KBM-7 (cell line): Measurements from ENCODE around the gene SPTLC2.
"Not testable (repeated sequence)": the region's sequence is repeated elsewhere in the genome, so short reads cannot be mapped to it uniquely, and the experiment has no call there.

ENCODE experiments used
- DNase-seq: peaks from one replicate; pipeline ENCODE4 v3.0.0-alpha.2; 2015
- in situ Hi-C: fragments of 300-500 bp; cut with MboI; formaldehyde crosslinking; loops from 2 replicates; pipeline ENCODE4 v1.14.3; 2020; ENCODE audit warnings: low sequenced_read_pairs, low pct_unique_long_range_greater_than_20kb, mixed read lengths

The SPTLC2 gene

GRCh38 chr14:77528701-77529100 is 87.7 kb downstream of the SPTLC2 start:
- DNase-seq, in situ Hi-C loops: not testable (repeated sequence)

DNA sequence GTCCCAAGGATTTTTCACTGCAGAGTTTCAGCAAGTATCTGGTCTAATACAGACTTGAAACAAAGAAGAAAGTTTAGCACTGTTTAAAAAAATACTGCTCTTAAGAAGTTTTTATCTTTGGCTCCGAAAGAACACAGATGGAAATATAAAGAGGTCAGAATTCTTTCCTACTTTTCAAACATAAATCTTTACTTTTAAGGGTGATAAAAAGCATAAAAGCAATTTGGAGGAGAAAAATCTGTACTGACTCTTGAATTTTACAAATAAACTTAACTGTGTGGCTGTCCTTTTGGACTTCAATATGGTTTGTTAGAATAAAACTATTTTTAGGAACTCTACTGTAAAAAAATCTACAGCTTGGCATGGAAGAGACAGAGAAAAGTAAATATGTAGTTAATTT is 90.2 kb downstream of the SPTLC2 start:
- no peak for DNase-seq
- in situ Hi-C loops = no loop called here

DNA sequence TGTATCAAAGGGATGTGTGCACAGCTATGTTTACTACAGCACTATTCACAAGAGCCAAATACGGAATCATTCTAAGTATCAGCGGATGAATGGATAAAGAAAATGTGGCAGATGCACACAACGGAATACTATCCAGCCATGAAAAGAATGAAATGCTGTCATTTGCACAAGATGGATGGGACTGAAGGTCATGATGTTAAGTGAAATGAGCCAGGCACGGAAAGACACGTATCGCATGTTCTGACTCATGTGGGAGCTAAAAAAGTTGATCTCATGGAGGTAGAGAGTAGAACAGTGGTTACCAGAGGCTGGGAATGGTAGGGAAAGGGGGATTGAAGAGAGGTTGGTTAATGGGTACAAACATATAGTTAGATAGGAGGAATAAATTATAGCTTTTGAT is 91.9 kb downstream of the SPTLC2 start:
- in situ Hi-C loops = no loop called here
- DNase-seq = no peak

GRCh38 chr14:77523109-77523508 is 93.3 kb downstream of the SPTLC2 start:
- DNase-seq = no peak
- in situ Hi-C loops = no loop called here

GRCh38 chr14:77520555-77520954 is 95.9 kb downstream of the SPTLC2 start:
- no peak for DNase-seq
- in situ Hi-C loops = no loop called here

GRCh38 chr14:77516126-77516525 is 100.3 kb downstream of the SPTLC2 start:
- in situ Hi-C loops = no loop called here
- no peak for DNase-seq

DNA sequence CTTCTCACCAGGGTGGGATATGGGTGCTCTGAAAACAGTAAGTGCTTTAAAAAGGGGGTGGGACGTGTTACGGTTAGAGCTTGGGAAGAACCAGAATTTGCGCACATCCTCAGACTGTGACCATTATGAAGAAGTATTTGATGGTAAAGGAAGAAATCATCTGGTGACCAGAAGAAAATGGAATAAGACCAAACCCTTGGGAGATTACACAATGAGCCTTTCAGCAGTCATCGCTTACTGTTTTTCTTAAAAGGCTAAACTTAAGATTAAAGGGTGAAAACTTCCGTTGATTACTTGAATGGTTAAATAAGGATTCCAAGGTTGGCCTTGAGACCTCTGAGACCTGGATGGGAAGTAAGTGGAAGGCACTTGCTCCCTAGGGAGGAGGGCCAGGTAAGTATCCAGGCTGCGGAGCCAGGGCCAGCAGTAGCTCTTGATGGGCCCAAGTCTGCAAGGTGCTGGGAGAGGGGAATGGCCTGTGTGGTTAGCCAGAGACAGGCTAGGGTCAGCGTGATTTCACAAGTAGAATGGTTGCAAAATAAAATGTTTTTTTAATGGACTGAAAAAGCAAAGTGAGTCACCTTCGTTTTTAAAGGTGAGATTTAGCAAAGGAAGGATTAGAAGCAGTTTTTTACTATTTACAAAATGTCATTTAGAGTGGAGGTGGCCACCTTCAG is 104.8 kb downstream of the SPTLC2 start:
- no peak for DNase-seq
- in situ Hi-C loops = no loop called here

- in situ Hi-C loops = no loop called here
- DNase-seq = no peak
These were observed 107.1 kb downstream of the SPTLC2 start for GRCh38 chr14:77509366-77509765.

- in situ Hi-C loops = no loop called here
These were observed 107.6 kb downstream of the SPTLC2 start for GRCh38 chr14:77508876-77509275.

GRCh38 chr14:77508249-77508648 is 108.2 kb downstream of the SPTLC2 start:
- in situ Hi-C loops = no loop called here
- DNase-seq = no peak

More at GRCh38 chr14:77508876-77509275, 107.6 kb downstream of the SPTLC2 start:
- no peak for DNase-seq

DNA sequence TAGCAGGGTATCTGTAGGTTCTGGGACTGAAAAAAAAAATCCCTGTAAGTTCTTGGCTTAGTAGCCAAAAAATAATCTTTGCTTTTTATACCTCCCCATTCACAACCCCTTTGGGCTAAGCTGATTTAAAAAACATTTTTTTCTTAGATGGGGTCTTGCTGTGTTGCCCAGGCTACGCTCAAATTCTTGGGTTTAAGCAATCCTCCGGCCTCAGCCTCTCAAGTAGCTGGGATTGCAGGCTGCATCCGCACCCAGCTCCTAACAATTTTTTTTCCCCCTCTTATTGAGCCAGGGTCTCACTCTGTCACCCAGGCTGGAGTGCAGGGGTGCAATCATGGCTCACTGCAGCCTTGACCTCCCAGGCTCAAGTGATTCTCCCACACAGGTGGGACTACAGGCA is 108.7 kb downstream of the SPTLC2 start:
- in situ Hi-C loops = no loop called here
- DNase-seq = no peak

DNA sequence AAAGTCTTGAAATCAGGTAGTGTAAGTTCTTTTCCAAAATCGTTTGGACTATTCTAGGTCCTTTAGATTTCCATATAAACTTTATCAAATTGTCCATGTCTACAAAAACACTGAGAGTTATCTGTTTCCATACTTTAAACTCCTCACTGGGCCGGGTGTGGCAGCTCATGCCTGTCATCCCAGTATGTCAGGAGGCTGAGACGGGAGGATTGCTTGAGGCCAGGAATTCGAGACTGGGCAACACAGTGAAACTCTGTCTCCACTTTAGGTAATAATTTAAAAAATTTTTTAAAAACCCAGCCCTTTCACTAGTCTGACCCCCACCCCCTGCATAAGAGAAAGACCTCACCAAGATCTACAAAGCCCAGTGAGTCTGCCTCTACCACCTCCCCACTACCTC is 111.4 kb downstream of the SPTLC2 start:
- no peak for DNase-seq
- in situ Hi-C loops = no loop called here

GRCh38 chr14:77503138-77503537 is 113.3 kb downstream of the SPTLC2 start:
- no peak for DNase-seq
- in situ Hi-C loops = no loop called here

- DNase-seq = no peak
- in situ Hi-C loops = no loop called here
These were observed 114.2 kb downstream of the SPTLC2 start for GRCh38 chr14:77502109-77502782.

- in situ Hi-C loops = no loop called here
- peak; percentile 38 for DNase-seq
These were observed 117.4 kb downstream of the SPTLC2 start for GRCh38 chr14:77498984-77499527.

DNA sequence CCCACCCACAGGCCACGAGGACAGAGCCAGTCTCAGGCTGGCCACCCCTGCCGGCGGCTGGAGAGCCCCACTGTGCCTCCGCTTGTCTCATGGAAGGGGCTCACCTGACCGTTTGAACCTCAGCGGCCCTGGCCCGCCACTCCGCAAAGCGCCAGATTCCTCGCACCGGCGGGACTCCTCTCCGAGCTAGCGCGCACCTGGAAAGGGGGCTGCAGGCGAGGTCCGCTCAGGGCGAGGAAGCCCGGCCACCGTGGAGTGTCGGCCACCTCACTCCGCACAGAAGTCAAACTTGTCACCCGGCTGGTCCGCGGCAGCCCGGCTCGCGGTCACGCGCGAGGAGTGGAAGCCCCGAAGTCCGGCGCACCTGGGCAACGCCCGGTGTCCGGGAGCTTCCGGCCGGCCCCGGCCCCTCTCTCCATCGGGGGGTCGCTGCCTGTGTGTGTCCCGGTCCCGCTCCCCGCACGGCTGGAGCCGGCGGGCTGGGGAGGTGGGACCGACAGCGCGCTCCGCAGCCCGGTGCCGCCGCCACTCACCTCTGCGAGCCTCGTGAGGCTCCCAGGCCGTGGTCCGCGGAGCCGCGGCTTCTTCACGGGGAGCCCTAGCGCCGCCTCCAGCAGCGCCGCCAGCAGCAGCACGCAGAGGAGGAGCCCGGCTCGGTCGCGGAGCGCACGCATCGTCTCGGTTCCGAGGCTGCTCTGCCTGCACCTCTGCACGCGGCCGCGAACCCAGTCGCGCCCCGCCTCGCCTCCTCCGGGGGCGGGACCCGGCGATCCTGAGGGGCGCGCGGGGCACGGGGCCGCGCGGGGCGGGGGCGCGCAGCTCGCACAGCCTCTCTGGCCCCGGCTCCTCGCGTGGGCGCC is 118.1 kb downstream of the SPTLC2 start, which contains the start of gene ISM2:
TSS of gene ISM2 (minus strand) at position 697 of the 860 bp plus-strand sequence. CDS start at position 674, 23 bp downstream.
- DNase-seq = peak; percentile 46
- in situ Hi-C loops = no loop called here

GRCh38 chr14:77495334-77495733 is 121.1 kb downstream of the SPTLC2 start:
- no peak for DNase-seq
- in situ Hi-C loops = no loop called here

DNA sequence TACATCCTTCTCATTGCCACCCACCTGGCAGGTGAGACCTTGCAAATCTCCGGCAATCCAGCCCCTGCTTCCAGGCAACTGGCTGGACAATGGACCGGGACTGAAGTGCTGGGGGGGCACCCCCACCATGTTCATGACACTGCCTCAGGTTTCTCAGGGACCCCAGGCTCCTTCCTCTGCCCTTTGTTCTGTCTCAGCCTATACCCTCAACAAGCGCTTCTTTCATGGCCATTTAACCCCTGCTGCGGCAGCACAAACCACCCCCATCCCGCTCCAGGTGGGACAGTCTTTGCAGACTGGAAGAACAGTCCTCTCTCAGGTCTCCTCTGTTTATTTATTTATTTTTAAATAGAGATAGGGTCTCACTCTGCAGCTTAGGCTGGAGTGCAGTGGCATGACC is 125.4 kb downstream of the SPTLC2 start:
- no peak for DNase-seq
- in situ Hi-C loops = no loop called here

GRCh38 chr14:77490347-77490986 is 126.0 kb downstream of the SPTLC2 start:
- DNase-seq = no peak

More at GRCh38 chr14:77490347-77490986, 126.0 kb downstream of the SPTLC2 start:
- in situ Hi-C loops = no loop called here
